Upper lobe of right lung (tissue), 1 donor: Measurements from ENCODE around the gene PPM1A. TPM values are rescaled to one million over a fixed set of nuclear protein-coding genes. Genes with fewer than 3 reads are reported as not detected.

Source experiments
- total RNA-seq: library from RNA; stranded (reverse); fragmentation: NEBNext Ultra II Directional; extraction: Animal tissue kit (Norgen Biotek cat#: 25700); gene quantifications from one replicate; pipeline ENCODE4 v1.2.1, GENCODE V29; 2021
- donor health status: DM: no; HTN: yes; CAD: no; lungs with severe emphysema.

Gene PPM1A
- total RNA-seq, 1 donor from 2014 or later, result 50.2 TPM

Other genes starting within 250 kb of the PPM1A start
- gene PCNX4, start 157.3 kb upstream of the PPM1A start, total RNA-seq, result 39.9 TPM
- gene DHRS7, start 83.8 kb upstream of the PPM1A start, total RNA-seq, result 69.3 TPM
- not detected for gene C14orf39, start 236.8 kb downstream of the PPM1A start, total RNA-seq